Neural cell (in vitro differentiated cells): ENCODE measurements around the gene PRPH. TPM values are rescaled to one million over a fixed set of nuclear protein-coding genes. Genes with fewer than 3 reads are reported as not detected.

ENCODE experiments used
- H2AFZ ChIP-seq: fragments of 200-600, 300-800 bp; sonication (generic), shearing (Covaris generic); 2 replicates; pipeline ENCODE4 v1.6.0; 2014; ENCODE audit warnings: low read depth, mild to moderate bottlenecking, antibody characterized with exemption, low read length, moderate library complexity
- H3F3A ChIP-seq: fragments of 200-600 bp; shearing (Covaris generic); 2 replicates; pipeline ENCODE4 v1.6.1; 2016; ENCODE audit warnings: mild to moderate bottlenecking, moderate library complexity, mixed read lengths, antibody characterized with exemption, low read length; ENCODE audit not compliant: insufficient read depth, poor library complexity, severe bottlenecking
- H3K27ac ChIP-seq: fragments of 200-600, 300-800 bp; sonication (generic), shearing (Covaris generic); 2 replicates; pipeline ENCODE4 v1.5.1; 2014; ENCODE audit warnings: mild to moderate bottlenecking, low read length, moderate library complexity
- H3K27me3 ChIP-seq: fragments of 300-800, 200-600 bp; sonication (generic), shearing (Covaris generic); 2 replicates; pipeline ENCODE4 v1.6.0; 2014; ENCODE audit warnings: mild to moderate bottlenecking, low read depth, low read length, moderate library complexity; ENCODE audit not compliant: insufficient read depth
- H3K36me3 ChIP-seq: fragments of 300-800, 200-600 bp; sonication (generic), shearing (Covaris generic); 2 replicates; pipeline ENCODE4 v1.5.1; 2014; ENCODE audit warnings: mild to moderate bottlenecking, antibody characterized with exemption, low read length, moderate library complexity; ENCODE audit not compliant: insufficient read depth
- H3K4me2 ChIP-seq: fragments of 300-800, 200-600 bp; sonication (generic), shearing (Covaris generic); 2 replicates; pipeline ENCODE4 v1.6.0; 2014; ENCODE audit warnings: mild to moderate bottlenecking, low read length
- H3K4me3 ChIP-seq: fragments of 300-800, 200-600 bp; sonication (generic), shearing (Covaris generic); 2 replicates; pipeline ENCODE4 v1.5.1; 2014; ENCODE audit warnings: mild to moderate bottlenecking, low read length, moderate library complexity
- H3K79me2 ChIP-seq: fragments of 200-600 bp; shearing (Covaris generic); replicated peaks from 2 replicates; pipeline ENCODE4 v1.6.0; 2014; ENCODE audit warnings: mild to moderate bottlenecking, low read length, moderate library complexity; ENCODE audit not compliant: insufficient read depth
- H3K9ac ChIP-seq: fragments of 300-800, 200-600 bp; sonication (generic), shearing (Covaris generic); 2 replicates; pipeline ENCODE4 v1.6.1; 2016; ENCODE audit warnings: mild to moderate bottlenecking, low read length, mixed read lengths
- H3K9me2 ChIP-seq: fragments of 200-600 bp; shearing (Covaris generic); 2 replicates; pipeline ENCODE4 v1.6.1; 2016; ENCODE audit warnings: mild to moderate bottlenecking, low read length, mixed read lengths; ENCODE audit not compliant: insufficient read depth
- H3K9me3 ChIP-seq: fragments of 200-600, 300-800 bp; sonication (generic), shearing (Covaris generic); 2 replicates; pipeline ENCODE4 v1.6.1; 2016; ENCODE audit warnings: mild to moderate bottlenecking, mixed run types, low read length, moderate library complexity, mixed read lengths
- H4K20me1 ChIP-seq: fragments of 200-600 bp; shearing (Covaris generic); 2 replicates; pipeline ENCODE4 v1.6.1; 2016; ENCODE audit warnings: mild to moderate bottlenecking, mixed run types; ENCODE audit not compliant: insufficient read depth
- EP300 ChIP-seq: fragments of 450-650 bp; conservative IDR thresholded peaks from 2 replicates; pipeline ENCODE4 v1.6.1; 2014; ENCODE audit warnings: antibody characterized with exemption, mild to moderate bottlenecking, moderate library complexity; ENCODE audit not compliant: poor library complexity, severe bottlenecking
- EZH2 ChIP-seq: fragments of 200-600, 300-800 bp; shearing (Covaris generic), sonication (generic); IDR thresholded peaks from 2 replicates; pipeline ENCODE4 v1.6.1; 2014; ENCODE audit warnings: antibody characterized with exemption, low read length, borderline replicate concordance, mild to moderate bottlenecking; ENCODE audit not compliant: insufficient read depth, poor library complexity, severe bottlenecking
- MXI1 ChIP-seq: fragments of 450-650 bp; conservative IDR thresholded peaks from 2 replicates; pipeline ENCODE4 v1.6.1; 2014; ENCODE audit warnings: antibody characterized with exemption, mild to moderate bottlenecking; ENCODE audit not compliant: poor library complexity, severe bottlenecking
- POLR2AphosphoS5 ChIP-seq: IDR thresholded peaks from 2 replicates; pipeline ENCODE4 v1.6.1; 2012
- RAD21 ChIP-seq: fragments of 450-650 bp; conservative IDR thresholded peaks from 2 replicates; pipeline ENCODE4 v1.6.1; 2014; ENCODE audit warnings: antibody characterized with exemption, mild to moderate bottlenecking, moderate library complexity
- SMC3 ChIP-seq: fragments of 450-650 bp; conservative IDR thresholded peaks from 2 replicates; pipeline ENCODE4 v1.6.1; 2014; ENCODE audit warnings: antibody characterized with exemption, mild to moderate bottlenecking, moderate library complexity; ENCODE audit not compliant: poor library complexity
- TAF1 ChIP-seq: IDR thresholded peaks from 2 replicates; pipeline ENCODE4 v1.6.1; 2012; ENCODE audit warnings: low read depth
- polyA plus RNA-seq: library from polyadenylated mRNA; depleted of rRNA; stranded (reverse); fragments of >200 nt; gene quantifications from 2 replicates; pipeline ENCODE4 v1.2.3, GENCODE V29; 2014
- TF ChIP-seq, protein P1 (sequence below): IDR thresholded peaks from 2 replicates; pipeline ENCODE4 v1.6.1; 2012; ENCODE audit warnings: borderline replicate concordance
- TF ChIP-seq, protein P2 (sequence below): fragments of 450-650 bp; IDR thresholded peaks from 2 replicates; pipeline ENCODE4 v1.5.1; 2014; ENCODE audit warnings: antibody characterized with exemption, mild to moderate bottlenecking, moderate library complexity; ENCODE audit not compliant: poor library complexity, severe bottlenecking

Gene PRPH
- polyA plus RNA-seq, 1 donor from 2014 or later, result not detected

DNA sequence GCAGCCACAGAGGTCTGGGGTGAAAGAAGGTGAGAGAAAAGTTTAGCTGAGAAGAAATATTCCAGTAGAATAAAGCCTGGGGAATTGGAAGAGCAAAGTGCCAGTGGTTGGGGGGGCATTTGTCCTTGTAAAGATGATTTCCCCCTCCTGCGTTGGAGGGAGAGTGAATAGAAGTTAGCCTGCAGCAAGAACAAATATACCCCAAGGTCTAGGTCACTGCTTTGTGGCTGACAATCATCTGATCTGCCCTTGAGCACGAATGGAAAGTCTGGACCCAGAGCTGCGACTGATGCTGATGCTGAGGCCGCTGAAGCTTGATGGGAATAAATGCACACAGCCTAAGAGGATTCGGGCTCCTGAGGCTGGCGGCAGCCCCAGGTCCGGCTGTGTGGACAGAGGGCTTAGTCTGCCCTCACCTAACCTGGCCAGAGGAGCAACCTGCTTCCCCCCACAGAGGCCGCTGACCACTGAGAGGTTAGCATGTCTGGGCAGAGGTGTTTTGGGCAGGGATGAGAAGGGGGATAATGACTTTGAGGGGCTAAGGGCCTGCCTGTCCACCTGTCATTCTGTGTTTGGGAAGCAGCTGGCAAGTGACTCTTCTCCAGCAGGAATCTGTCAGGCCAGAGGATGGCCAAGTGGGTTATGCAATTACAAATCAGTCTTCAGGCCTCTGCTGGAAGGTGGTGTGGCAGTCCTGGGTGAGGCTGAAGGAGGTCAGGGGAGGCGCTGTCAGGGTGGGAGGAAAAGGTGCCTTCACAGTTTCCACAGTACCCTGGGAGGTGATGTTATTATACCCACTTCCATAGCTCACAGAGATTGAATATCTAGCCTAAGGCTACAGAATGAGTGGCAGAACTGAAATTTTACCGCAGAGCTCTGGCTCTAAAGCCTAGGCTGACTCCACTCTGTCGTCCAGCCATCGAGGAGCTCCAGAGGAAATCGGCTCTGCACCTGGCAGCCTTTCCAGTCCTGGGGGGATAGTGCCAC is 18.4 kb upstream of the PRPH start:
- Histone ChIP-seq H4K20me1 (no peaks in the 10 kb centered on the region), H3K4me2 (no peak overlapping the region), H3F3A (no peaks in the 10 kb centered on the region), H3K4me3 (no peak overlapping the region), H3K36me3 (no peaks in the 10 kb centered on the region), H3K9me2 (no peaks in the 10 kb centered on the region), H3K27ac (no peak overlapping the region), H2AFZ (no peak overlapping the region), H3K9me3 (no peaks in the 10 kb centered on the region), H3K27me3 (no peaks in the 10 kb centered on the region), H3K9ac (no peak overlapping the region), H3K79me2 (no peaks in the 10 kb centered on the region)
- TF ChIP-seq MXI1, result no peak
- TF ChIP-seq TAF1, result no peak
- TF ChIP-seq, protein P1, sequence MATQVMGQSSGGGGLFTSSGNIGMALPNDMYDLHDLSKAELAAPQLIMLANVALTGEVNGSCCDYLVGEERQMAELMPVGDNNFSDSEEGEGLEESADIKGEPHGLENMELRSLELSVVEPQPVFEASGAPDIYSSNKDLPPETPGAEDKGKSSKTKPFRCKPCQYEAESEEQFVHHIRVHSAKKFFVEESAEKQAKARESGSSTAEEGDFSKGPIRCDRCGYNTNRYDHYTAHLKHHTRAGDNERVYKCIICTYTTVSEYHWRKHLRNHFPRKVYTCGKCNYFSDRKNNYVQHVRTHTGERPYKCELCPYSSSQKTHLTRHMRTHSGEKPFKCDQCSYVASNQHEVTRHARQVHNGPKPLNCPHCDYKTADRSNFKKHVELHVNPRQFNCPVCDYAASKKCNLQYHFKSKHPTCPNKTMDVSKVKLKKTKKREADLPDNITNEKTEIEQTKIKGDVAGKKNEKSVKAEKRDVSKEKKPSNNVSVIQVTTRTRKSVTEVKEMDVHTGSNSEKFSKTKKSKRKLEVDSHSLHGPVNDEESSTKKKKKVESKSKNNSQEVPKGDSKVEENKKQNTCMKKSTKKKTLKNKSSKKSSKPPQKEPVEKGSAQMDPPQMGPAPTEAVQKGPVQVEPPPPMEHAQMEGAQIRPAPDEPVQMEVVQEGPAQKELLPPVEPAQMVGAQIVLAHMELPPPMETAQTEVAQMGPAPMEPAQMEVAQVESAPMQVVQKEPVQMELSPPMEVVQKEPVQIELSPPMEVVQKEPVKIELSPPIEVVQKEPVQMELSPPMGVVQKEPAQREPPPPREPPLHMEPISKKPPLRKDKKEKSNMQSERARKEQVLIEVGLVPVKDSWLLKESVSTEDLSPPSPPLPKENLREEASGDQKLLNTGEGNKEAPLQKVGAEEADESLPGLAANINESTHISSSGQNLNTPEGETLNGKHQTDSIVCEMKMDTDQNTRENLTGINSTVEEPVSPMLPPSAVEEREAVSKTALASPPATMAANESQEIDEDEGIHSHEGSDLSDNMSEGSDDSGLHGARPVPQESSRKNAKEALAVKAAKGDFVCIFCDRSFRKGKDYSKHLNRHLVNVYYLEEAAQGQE, result no peak
- TF ChIP-seq, protein P2, sequence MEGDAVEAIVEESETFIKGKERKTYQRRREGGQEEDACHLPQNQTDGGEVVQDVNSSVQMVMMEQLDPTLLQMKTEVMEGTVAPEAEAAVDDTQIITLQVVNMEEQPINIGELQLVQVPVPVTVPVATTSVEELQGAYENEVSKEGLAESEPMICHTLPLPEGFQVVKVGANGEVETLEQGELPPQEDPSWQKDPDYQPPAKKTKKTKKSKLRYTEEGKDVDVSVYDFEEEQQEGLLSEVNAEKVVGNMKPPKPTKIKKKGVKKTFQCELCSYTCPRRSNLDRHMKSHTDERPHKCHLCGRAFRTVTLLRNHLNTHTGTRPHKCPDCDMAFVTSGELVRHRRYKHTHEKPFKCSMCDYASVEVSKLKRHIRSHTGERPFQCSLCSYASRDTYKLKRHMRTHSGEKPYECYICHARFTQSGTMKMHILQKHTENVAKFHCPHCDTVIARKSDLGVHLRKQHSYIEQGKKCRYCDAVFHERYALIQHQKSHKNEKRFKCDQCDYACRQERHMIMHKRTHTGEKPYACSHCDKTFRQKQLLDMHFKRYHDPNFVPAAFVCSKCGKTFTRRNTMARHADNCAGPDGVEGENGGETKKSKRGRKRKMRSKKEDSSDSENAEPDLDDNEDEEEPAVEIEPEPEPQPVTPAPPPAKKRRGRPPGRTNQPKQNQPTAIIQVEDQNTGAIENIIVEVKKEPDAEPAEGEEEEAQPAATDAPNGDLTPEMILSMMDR, result no peak

DNA sequence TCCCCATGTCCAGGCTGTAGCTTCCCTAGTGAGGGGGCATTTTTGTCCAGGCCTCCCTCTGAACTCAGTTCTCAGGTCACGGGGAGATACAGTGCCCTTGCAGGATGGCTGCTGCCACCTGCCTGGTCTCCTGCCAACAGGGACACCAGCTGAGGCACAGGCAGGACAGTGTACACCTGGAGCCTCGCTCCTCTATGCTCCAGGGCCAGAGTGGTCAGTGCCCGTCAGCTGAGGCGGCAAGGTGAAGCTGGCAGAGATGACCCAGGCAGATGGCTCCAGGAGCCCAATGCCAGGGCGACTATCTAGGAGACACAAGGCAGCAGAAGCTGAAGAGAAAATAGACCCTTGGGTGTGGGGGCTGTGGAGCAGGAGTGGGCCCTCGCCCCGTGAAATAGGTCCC is 17.5 kb upstream of the PRPH start:
- no peak overlapping the region for H3K4me2 ChIP-seq
- H3F3A ChIP-seq, result no peaks in the 10 kb centered on the region
- H3K27me3 ChIP-seq, result no peaks in the 10 kb centered on the region
- no peaks in the 10 kb centered on the region for H3K9me2 ChIP-seq
- no peak overlapping the region for H3K4me3 ChIP-seq
- H3K9me3 ChIP-seq, result no peaks in the 10 kb centered on the region
- no peak for TF ChIP-seq POLR2AphosphoS5
- no peaks in the 10 kb centered on the region for H3K79me2 ChIP-seq
- H3K36me3 ChIP-seq, result no peaks in the 10 kb centered on the region
- no peaks in the 10 kb centered on the region for H4K20me1 ChIP-seq
- H3K9ac ChIP-seq, result no peak overlapping the region
- no peak overlapping the region for H2AFZ ChIP-seq
- H3K27ac ChIP-seq, result no peak overlapping the region

DNA sequence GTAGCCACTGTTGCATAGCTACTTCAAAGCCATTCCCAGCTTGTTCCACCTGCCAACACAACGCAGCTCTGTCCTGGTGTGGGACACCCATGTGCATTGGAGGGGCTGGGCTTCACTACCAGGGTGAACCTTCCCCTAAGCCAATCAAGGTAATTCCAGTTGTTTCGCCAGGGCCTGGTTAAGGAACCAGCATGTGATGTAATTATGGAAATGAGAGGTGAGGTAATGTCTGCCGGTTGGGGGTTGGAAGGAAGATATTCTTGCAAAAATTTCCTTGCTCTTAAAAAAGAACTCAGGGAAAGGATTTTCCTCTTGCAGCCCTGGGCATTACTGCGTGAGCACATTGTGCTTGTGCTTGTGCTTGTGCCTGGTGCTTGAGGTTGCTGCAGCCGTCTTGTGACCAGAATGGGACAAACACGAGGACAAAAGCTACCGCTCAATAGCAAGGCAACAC is 15.2 kb upstream of the PRPH start:
- Histone ChIP-seq H3K27me3 (no peaks in the 10 kb centered on the region), H3K9ac (no peak overlapping the region), H3K36me3 (no peaks in the 10 kb centered on the region), H3K9me2 (no peaks in the 10 kb centered on the region), H3F3A (no peaks in the 10 kb centered on the region), H3K27ac (peak overlapping the region; percentile 40), H3K9me3 (no peaks in the 10 kb centered on the region), H3K4me2 (no peak overlapping the region), H2AFZ (no peak overlapping the region), H3K79me2 (no peaks in the 10 kb centered on the region), H3K4me3 (no peak overlapping the region), H4K20me1 (no peaks in the 10 kb centered on the region)
- TF ChIP-seq, protein P1, result no peak
- TF ChIP-seq TAF1 (no peak), EZH2 (no peak), EP300 (peak; percentile 40), SMC3 (no peak), POLR2AphosphoS5 (peak; percentile 35), MXI1 (no peak), RAD21 (no peak)
- TF ChIP-seq, protein P2, result no peak
